ENCODE data around the gene C16orf96. TPM values are rescaled to one million over a fixed set of nuclear protein-coding genes. Genes with fewer than 3 reads are reported as not detected.

The C16orf96 gene
- total RNA-seq, 1 experiment from 2014 or later = 1.4 TPM

DNA sequence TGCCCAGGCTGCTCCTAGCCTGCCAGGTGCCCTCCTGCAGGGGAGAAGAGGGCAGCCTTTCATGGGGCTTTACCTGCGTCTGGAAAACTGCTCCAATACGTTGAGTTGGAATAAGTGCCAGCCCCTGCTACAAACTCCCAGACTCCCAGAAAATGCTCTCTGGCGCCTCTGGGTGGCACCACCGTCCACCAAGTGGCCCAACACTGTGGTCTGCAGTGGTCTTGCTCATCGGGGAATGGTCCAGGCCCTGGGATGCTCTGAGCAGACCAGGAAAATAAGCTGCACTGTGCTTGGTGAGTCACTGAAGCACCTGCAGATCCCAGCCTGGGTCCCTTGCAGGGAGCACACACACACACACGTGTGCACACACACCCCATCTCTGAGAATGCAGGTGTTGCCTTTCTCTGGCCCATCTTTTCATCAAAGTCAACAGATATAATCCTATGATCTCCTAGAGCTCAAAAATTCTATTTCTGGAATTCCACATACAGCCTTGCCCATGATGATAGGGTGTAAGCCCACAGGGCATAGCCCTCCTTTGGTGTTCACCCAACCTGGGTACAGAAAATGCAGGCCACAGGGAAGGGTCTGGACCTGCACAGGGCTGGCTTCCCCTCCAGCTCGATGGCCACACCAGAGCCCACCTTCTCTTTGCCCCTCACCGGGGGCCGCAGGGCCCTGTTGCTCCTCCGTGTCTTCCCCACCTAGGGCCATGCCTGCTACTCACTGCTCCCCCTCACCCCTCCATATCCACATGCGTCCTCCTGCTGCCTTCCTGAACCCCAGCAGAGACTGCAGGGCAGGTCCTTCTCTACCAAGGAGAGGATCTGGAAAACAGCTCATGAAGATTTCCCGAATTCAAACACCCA, 38.1 kb upstream of the C16orf96 start:
- H3K27me3 Mint-ChIP-seq (ENCODE audit: low read depth) = peaks cover 2% of the 10 kb centered on the region; the same call in 1 of the 2 replicates
- no peak overlapping the region for H2BK20ac ChIP-seq (ENCODE audit: low read depth, low read length, poor library complexity, severe bottlenecking)
- H3K4me3 Mint-ChIP-seq = no peak overlapping the region
- no peaks in the 10 kb centered on the region for H3K23me2 ChIP-seq (ENCODE audit: insufficient read length, low read depth, low read length, poor library complexity, severe bottlenecking)
- H3K79me1 ChIP-seq (ENCODE audit: insufficient read depth, low read depth, low read length, poor library complexity, severe bottlenecking) = no peaks in the 10 kb centered on the region
- TF ChIP-seq, protein P1, sequence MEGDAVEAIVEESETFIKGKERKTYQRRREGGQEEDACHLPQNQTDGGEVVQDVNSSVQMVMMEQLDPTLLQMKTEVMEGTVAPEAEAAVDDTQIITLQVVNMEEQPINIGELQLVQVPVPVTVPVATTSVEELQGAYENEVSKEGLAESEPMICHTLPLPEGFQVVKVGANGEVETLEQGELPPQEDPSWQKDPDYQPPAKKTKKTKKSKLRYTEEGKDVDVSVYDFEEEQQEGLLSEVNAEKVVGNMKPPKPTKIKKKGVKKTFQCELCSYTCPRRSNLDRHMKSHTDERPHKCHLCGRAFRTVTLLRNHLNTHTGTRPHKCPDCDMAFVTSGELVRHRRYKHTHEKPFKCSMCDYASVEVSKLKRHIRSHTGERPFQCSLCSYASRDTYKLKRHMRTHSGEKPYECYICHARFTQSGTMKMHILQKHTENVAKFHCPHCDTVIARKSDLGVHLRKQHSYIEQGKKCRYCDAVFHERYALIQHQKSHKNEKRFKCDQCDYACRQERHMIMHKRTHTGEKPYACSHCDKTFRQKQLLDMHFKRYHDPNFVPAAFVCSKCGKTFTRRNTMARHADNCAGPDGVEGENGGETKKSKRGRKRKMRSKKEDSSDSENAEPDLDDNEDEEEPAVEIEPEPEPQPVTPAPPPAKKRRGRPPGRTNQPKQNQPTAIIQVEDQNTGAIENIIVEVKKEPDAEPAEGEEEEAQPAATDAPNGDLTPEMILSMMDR (conservative IDR thresholded peaks at IDR 0.05) = peak; percentile 87
- H4K5ac ChIP-seq (ENCODE audit: insufficient read length, low read depth, low read length) = no peak overlapping the region
- no peak overlapping the region for H3K56ac ChIP-seq (ENCODE audit: insufficient read length, low read depth, low read length)
- H2BK5ac ChIP-seq (ENCODE audit: insufficient read length, low read length) = no peak overlapping the region
- H3K79me2 ChIP-seq (ENCODE audit: insufficient read depth, low read length) = no peaks in the 10 kb centered on the region
- WGBS (ENCODE audit: extremely low coverage, insufficient read length, low lambda C conversion rate) = no CpG with 5 or more reads among the region's 12 CpGs
- no peak overlapping the region for H3K27ac ChIP-seq (ENCODE audit: insufficient read length, low read depth, low read length)
- H2BK12ac ChIP-seq (ENCODE audit: insufficient read length, low read depth, low read length) = no peak overlapping the region
- no peak overlapping the region for H4K8ac ChIP-seq (replicated peaks; ENCODE audit: insufficient read length, low read depth, low read length)
- H3K14ac ChIP-seq (ENCODE audit: insufficient read depth, low read length) = no peak overlapping the region
- H4K91ac ChIP-seq (ENCODE audit: insufficient read length, low read depth, low read length) = no peak overlapping the region
- no peak overlapping the region for H3K9ac ChIP-seq (ENCODE audit: extremely low read depth, insufficient read length, low read length)
- H3K4me1 Mint-ChIP-seq = peaks cover 29 to 46% of the 10 kb centered on the region in 2 experiments
- no peak overlapping the region for H2BK15ac ChIP-seq (ENCODE audit: low read depth, low read length)
- H3K4ac ChIP-seq (ENCODE audit: low read depth, low read length) = no peak overlapping the region
- no peak overlapping the region for H3T11ph ChIP-seq (ENCODE audit: low read length)
- H2AFZ ChIP-seq (ENCODE audit: low read length) = no peak overlapping the region
- H3K18ac ChIP-seq (ENCODE audit: insufficient read length, low read depth, low read length) = no peak overlapping the region
- H3K23ac ChIP-seq (ENCODE audit: insufficient read length, low read depth, low read length) = no peak overlapping the region
- 0 out of 2 replicates have a peak, but pooled peaks cover 3% of the 10 kb centered on the region for H3K4me1 ChIP-seq (ENCODE audit: insufficient read depth, low read length)
- H3K27ac Mint-ChIP-seq = peak overlapping the region in 1 of 3 experiments; percentile 67; a peak in 2 of 7 replicates
- no peak overlapping the region for H2BK120ac ChIP-seq (ENCODE audit: low read depth, low read length, poor library complexity, severe bottlenecking)
- no peaks in the 10 kb centered on the region for H3K9me3 ChIP-seq (ENCODE audit: control insufficient read depth, low read depth, low read length)
- H4K20me1 ChIP-seq (ENCODE audit: control insufficient read depth, insufficient read depth, insufficient read length) = no peaks in the 10 kb centered on the region
- peak; percentile 84 for DNase-seq
- no peak overlapping the region for H2AK5ac ChIP-seq (ENCODE audit: insufficient read length, low read length)
- no peaks in the 10 kb centered on the region for H3K27me3 ChIP-seq (ENCODE audit: insufficient read depth, low read length)
- no peaks in the 10 kb centered on the region for H3K9me3 Mint-ChIP-seq
- no peak overlapping the region for H3K4me2 ChIP-seq (ENCODE audit: insufficient read depth, insufficient read length, low read length)
- peaks cover 2 to 5% (median 4%) of the 10 kb centered on the region in 3 experiments; a peak in 4 of 7 replicates for H3K36me3 Mint-ChIP-seq (ENCODE audit: insufficient read depth in 1 of 3, low read depth in 3 of 3)
